Measurements from ENCODE around the gene PHF21A.
"Not testable (repeated sequence)": the region's sequence is repeated elsewhere in the genome, so short reads cannot be mapped to it uniquely, and the experiment has no call there.

PHF21A gene

DNA sequence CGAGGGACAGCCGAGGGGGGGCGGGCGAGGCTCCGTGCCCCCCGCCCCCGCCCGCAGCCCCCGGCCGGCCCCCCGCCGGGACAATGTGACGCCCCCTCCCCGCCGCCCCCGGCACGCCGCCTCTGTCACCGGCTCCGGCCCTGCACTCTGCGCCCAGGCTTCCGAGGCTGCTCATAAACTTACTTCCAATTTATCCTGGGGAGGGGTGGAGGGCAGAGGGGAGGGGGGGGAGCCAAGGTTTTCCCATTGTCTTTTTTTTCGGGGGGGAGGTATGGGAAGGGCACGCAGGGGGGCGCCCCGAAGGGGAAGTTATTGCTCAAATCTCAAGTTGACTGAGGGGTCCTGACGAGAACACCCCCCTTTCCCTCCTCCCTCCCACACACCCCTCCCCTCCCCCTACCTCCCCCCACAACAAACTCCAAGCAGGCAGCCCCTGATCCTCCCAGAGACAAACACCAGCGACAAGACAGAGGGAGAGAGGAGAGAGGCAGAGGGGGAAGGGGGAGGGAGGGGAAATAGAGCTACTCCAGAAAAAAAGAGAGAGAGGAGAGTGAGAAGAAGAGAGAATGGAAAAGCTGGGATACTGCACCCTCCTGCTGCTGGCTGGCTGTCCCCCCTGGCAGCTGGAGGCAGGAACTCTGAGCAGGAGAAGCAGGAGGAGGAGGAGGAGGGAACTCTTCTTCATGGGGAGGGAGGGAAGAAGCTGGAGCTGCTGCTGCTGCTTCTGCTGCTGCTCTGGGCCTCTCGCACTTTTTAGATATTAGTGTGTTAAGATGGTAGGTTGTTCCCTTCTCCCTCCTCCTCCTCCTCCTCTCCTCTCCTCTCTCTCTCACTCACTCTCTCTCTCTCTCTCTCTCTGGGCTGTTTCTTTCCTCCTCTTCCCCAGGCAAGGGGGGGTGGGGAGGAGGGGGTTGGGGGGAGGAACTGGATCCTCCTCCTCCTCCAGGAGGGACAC, 631 bp downstream of the PHF21A start:
- peak; percentile 27 to 30 for DNase-seq

DNA sequence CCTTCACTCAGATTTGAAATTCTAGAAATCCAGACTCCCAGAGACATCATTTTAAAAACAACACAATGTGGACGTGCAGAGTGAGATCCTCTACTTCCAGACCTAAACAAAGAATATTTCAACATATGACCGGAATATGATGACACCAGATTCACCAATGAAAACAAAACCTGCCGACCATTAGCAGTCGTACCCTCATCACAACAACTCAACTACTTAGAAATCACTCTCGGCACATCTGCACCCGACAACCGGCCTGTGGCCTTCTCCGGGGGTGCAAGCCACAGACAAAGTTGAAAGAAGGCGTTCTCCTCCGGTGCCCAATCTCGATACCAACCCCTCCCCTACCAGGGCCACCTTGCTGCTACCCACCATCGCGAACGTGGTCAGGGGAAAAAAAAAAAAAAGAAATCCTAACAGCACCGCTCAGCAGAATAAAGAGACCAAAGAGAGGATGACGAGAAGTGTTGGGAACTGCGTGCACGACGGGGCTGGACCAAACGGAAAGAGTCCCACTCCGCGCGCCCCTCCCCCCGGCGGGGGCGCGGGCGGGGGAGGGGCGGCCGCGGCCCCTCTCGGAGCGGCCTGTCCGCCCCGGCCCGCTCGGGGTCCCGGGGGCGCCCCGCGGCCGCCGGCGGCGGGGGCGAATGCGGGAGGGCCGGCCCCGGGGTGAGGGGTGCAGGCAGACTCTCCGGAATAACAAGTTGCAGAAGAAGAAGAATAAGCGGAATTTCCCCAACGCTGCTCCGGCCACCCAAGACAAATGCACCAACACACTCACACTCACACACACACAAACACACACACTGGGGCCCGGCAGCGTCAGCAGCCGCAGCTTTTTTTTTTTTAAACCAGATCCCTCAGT, 1.7 kb downstream of the PHF21A start:
- peak; percentile 53 to 69 for DNase-seq

DNA sequence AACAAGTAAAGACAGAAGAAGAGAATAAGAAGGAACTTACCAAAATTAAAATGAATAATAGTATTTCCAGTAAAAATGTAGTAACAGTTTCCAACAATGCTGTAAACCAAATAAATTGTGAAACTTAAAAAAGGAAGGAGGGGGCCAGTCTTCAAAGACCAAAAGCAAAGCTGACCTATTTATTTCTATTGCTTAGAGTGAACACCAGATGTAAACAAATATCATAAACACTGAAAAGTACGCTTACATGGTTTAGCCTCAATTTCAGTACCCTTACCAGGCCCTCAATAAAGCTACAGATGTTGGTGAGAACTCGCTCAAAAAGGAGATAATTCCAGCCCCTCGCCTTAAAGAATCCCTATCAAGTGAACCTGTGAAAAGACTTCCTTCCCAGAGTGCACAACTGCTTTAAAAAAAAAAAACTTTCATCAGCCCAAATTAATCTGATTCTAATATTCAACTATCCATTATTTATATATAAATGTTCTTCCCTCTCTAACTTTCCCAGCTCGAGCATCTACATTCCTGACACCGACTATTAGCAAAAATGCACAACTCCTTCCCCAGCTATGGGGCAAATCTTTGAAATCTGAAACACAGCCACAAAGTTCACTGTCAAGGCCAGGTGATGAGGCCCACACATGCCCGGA, 2.4 kb downstream of the PHF21A start:
- DNase-seq, result no peak

DNA sequence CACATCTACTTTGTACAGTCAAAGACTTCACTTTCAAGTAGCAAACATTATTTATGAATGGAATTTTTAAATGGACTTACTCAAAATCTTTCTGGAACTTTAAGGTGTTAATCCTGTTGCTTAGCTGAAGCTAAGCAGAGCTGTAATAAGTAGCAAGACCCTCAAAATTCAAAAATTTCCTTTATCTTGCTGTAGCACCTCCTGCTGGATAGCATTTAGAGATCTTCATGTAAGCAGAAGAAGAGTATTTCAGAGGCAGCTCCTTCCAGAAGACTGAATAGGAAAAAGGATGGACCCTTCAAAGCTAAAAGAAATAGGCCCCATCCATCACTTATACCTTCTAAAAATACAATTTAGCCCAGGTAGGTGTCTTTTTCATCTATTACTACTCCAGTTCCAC, 3.4 kb downstream of the PHF21A start:
- DNase-seq, result no peak

DNA sequence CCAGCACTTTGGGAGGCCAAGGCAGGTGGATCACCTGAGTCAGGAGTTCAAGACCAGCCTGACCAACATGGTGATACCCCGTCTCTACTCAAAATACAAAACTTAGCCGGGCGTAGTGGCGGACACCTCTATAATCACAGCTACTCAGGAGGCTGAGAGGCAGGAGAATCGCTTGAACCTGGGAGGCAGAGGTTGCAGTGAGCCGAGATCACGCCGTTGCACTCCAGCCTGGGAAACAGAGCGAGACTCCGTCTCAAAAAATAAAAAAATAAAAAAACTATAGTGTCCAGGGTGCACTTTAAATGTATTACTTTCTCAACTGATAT, 4.6 kb downstream of the PHF21A start:
- not testable (repeated sequence) for DNase-seq

DNA sequence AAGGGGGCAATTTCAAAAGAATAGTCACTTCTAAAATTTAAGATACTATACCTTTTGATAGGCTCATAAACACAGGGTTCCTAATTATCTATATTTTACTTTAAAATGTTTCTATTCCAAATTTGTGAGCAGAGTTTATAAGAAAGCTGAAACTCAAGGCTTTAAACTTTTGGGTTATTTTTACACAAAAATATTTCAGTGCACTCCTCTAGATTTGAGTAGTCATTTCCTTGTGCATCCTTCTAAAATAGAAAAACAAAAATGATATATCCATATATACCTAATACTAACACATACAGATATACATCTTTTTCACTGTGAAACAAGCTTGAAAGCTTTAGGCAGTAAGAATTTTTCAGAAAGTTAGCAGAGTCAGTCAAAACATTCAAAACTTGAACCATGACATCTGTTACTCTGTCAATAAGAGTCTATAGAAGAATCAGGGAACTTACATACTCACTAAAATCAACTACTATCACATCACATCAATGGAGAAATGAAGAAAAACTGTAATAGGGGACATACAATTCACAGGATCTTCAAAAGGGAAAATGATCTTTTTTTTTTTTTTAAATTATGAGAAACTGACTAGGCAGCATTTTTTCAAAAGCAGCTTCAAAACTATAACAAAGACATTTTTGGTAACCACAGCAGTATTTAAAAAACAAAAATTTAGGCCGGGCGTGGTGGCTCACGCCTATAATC, 5.1 kb downstream of the PHF21A start:
- no peak for DNase-seq

DNA sequence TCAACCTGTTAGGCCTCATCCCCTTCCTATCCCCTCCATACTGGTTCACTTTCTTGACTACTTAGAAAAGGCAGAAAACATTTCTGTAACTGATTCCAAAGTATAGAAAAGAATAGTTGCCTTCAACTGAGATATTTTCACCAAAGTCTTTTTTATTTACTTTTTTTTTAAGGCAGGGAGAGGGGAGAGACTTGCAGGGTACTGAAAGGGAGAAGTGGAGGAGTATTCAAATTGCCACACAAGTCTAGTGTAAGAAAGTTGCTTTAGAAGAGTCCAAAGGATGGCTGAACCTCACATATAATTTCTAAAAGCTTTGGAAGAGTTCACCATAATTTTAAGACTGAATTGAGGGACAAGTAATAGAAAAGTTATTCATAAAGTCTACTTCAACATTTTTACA, 6.3 kb downstream of the PHF21A start:
- DNase-seq, result no peak

DNA sequence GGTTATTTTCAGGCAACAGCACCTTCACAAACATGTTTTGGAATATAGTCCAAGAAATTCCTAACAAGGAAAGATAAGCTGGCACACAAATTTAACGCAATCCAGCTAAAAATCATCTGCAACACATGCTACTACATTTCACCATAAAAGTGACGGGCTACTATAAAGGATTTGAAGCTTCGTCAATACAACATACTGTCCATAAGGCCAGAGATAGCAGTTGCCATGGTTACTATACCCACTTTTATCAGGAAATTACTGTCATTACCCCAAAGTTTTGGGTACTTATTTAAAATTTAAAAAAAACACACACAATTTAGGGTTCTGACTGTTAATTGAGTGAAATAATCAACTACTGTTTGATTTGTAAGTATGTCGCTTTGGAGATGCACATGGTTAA, 6.9 kb downstream of the PHF21A start:
- DNase-seq, result no peak

DNA sequence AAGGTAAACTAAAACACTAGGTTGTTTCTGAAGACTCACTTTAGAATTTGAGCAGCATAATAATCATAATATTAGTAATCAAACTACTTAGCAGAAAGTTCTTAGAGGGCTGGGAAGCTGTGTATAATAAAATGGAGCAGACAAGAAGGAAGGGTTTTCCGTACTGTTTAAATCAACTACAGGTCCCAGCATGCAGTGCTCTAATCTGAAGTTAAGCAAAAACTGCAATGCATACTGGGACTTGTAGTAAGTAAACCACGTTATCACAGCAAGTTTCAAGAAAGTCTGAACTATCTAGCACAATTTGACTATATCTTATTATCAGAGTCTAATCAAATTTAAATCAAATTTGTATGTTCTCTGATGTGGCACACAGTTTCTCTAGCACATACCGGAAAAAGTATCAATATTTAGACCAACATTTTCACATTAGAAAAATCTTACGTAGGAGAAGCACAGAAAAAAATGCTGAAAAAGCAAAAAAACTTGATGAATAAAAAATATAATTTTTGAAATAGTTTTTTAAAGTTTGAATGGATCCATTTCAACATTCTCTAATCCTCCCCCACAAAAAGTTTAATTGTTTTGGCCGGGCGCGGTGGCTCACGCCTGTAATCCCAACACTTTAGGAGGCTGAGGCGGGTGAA, 8.2 kb downstream of the PHF21A start:
- no peak for DNase-seq

DNA sequence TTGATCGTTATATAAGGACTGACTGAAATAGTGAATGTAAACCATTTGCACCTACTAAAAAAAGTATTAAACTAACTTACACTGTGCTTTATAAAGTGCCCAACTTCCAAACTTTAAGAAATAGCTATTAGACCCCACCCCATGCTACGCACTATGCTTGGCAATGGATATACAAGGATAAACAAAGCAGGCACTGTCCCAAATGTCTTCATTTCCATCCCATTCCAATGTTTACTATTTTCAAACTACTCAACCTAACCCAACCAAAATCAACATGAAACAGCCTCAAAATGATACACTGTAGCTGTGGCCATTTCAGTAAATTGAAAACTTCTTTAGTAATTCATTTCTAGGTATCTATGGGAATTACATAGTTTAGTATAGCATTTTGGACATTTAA, 12.5 kb downstream of the PHF21A start:
- DNase-seq, result no peak

DNA sequence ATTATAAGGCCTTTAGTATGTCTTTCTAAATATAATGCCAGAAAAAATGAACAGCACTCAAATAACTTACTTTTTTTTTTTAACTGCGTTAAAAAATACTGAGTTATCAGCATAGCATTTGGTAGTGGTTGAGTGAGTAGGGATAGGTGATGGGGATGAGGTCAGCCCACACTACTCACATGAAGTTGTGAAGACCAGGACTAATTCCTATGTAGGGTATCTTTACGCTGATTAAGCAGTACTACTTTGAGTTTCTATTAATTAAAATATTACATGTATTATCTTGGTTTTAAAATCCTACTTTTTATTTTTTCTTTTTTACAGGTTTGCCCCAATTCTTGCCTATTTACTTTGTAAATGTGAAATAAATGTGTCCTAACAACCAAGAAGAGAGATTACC, 13.5 kb downstream of the PHF21A start:
- no peak for DNase-seq

DNA sequence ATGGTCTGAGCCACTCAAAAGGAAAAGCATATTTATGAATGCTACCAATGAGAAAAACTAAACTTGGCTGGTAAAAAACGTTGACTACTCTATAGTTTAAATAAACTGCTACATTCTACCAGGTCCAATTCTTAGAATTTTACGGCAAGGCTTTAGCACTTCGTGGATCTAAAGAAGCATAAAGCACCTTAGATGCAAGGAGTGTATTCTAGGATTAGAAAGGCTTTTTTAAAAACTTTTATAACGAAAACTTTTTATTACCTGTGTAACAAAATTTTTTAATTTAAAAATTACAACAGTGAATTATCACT, 13.9 kb downstream of the PHF21A start:
- DNase-seq, result no peak

DNA sequence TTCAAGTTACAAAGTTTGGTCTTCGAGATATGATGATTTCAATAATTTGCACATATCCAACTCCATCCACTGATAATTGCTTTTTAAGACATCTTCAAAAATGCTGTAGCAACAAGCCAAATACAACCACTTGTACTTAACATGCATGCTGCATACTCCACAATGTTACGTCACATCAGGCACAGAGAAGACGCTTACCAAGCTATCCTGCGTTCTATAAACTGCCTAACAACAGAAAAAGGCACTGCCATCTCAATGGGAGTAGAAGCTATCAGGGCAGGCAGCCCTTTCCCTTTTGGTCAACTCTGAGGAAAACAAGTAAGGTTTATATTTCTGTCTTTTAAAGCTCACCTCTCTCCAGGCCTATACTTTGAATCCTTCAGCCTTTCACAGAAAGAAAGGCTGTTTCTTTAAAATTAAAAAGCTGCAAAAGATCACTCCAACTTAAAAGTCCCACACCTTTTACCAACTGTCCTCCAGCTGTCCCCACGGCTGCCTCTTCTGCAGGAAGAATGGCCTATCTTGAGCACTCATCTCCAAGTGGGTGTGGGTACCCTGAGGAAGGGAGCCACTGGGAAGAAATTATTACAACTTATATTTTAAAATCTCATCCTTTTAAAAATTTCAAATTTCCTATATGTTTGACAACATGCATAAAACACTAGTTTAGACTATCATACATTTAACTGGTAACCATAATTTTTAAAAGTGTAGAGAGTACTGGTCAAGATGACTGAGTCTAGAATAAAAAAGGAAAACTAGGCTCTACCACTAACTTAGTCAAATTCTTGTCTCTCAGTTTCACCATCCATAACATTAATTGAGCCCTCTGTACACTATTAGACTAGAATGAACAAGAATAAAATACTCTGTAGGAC, 14.5 kb downstream of the PHF21A start:
- DNase-seq, result no peak

DNA sequence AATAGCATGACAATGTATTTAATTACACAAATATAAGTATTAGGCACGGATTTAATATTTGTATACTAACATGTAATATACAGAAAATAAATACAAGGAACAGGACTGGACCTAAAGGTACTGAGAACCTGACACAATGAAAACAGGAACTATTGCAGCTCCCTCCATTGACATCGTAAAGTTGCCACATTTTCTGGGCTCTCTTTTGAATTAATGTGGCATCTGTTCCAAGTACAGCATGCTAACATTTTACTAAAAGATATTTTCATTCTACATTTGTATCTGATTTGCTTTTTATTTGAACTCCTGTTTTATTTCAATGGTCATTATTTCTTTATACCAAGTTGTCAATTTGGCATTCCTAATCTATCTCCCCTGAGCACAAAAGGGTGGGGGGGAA, 15.3 kb downstream of the PHF21A start:
- DNase-seq, result no peak

DNA sequence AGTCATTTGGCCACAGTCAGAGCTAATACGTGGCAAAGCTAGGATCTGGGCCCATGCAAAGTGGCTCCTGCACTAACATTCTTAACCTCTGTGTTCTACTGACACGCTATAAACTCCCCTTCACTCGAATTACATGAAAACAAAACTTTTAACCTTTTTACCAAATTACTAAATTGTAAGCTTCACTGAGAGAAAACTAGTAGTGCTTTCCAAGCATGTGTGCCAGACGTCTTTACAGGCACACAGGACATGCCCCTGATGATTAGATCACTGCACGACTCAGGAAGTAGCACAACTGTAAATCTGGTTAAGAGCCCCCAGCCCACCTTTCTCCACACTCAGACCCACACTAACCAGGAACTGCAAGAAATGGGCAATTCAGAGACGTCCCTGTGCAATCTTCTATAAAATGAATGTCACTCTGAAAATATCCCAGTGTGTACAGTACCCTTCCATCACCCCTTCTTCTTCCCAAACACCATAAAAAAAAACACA, 16.1 kb downstream of the PHF21A start:
- no peak for DNase-seq

DNA sequence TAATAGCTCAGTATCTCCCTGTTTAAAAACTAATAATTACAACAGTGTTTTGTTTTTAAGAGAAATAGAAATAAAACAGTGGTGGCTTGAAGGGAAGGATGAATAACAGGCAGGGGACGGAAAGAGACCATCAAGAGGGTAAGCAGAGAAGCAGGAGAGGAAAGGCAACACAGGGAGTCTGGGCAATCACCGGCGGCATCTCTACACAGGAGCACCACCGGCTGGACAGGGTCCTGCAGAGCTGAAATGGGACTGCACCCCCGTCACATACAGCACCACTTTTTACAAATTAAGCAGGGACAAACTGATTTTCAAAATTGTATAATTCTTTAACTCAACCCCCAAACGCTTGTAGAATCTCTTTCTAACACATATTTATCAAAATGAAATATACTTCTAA, 18.4 kb downstream of the PHF21A start:
- DNase-seq, result no peak

DNA sequence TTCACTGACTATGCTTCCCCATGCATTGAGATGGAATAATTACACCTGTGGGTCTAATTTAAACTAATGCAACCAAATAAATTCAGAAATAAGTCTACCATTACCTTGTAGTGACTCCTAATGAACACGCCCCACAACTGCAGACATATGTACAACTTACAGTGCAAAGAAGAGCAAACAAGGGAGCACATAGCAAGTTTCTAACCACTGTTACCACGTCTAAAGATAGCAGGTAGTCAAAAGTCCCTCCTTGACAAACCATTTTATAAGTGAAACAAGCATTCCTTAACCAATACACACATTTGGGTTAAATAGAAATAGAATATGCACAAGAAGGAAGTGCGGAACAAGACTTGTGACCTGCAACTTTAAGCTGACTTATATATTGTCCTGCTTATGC, 20.6 kb downstream of the PHF21A start:
- DNase-seq, result no peak

DNA sequence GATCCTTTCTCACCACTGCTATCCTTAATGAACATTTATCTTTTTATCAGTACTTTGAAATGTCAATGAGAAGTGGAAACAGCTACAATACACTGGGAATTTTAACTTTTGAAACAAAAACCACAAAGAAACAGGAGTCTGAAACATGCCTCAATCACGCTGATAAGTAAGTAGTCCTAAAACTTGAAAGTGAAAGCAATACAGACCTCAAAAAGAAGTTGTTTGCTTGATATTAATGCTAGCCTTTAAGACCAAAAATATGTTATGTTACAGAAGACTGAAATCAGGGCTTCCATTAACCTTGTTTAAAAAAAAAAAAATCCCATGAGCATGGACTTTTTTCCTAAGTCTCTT, 21.3 kb downstream of the PHF21A start:
- no peak for DNase-seq

DNA sequence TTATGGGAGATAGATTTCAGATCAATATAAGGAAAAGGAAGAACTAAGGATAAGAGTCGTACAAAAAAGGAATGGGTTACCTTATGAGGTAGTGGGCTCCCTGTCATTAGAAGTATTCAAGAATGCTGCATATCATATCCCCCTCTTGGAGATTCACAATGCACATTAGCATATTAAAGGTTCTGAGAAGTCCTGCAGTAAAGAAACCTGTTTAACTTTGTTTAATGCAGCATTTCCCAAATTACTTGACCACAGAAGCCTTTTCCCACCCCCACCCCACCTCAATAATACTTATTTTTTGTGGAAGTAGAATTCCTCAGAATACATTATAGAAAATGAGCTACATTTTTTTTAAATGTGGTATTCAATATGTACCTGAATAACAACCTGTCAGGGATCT, 30.9 kb downstream of the PHF21A start:
- DNase-seq, result no peak

DNA sequence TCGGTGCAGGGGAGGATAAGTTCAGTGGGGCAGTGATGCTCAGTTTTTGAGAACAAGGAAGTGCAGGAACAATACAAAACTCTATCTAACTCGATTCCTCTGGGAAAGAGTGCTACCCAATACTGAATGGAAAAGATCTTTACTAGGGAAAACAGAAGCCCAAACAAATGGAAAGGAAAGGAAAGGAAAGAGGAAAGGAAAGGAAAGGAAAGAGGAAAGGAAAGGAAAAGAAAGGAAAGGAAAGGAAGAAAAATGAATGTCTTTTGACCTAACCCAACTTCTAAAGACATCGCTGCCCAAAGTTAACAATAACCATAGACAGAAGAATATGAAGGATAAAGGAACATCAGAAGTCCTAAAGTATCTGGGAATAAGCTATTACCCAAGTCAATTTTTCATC, 41.6 kb downstream of the PHF21A start:
- no peak for DNase-seq

DNA sequence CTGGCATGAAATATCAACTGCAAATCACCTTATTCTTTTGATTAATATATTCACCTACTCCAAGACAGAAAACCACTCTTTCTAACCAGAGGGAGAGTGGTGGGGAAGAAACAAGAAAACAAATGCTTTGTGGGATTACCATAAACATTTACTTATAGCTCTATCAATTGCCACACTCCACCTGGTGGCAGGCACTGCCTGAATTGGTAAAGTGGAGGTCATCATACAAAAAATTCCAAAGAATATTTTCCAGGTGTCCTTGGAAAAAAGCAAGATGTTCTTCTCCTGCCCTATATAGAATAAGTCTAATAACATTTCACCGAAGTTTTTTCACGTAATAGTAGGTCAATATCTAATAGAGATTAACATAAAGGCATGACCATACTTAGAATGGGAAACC, 45.3 kb downstream of the PHF21A start:
- no peak for DNase-seq

DNA sequence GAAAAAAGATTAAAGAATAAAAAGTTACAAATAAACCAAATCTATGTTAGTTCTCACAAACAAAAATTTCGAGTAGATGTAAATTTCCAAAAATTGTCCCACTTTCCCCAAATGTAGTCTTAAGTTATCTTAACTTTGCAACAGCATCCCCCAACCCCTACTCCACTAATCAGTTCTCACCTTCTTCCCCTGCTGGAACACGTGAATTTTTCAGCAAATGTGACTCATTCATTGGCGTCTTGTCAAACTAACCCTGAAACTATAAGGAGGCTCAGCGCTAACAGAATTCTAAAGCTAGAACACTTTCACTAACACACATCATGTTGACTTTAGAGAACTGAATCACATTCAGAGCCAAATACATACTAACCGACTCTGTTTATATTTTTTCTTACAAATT, 46.1 kb downstream of the PHF21A start:
- no peak for DNase-seq

Measured in stimulated activated CD4-positive, alpha-beta T cell treated with anti-CD3 and anti-CD28 coated beads, Interleukin-2, amount 100 ng/mL, for 24 hours (primary cell).